Measurements from ENCODE around the gene GAP43. TPM values are rescaled to one million over a fixed set of nuclear protein-coding genes. Genes with fewer than 3 reads are reported as not detected.

GAP43 gene
- total RNA-seq, 6 experiments from 2014 or later = 0.09 TPM; not detected in 5

- H3K27ac Mint-ChIP-seq = no peak overlapping the region
- no peak overlapping the region for H3K4me3 Mint-ChIP-seq
- no peak for TF ChIP-seq CTCF (IDR thresholded peaks at IDR 0.05)
- no peak for DNase-seq
- no peaks in the 10 kb centered on the region for H3K36me3 Mint-ChIP-seq (ENCODE audit: low read depth)
- peaks cover 2% of the 10 kb centered on the region; the same call in 1 of the 2 replicates for H3K27me3 Mint-ChIP-seq (ENCODE audit: insufficient read depth)
- H3K4me1 Mint-ChIP-seq (ENCODE audit: low read depth) = peaks cover 8% of the 10 kb centered on the region
- no peaks in the 10 kb centered on the region for H3K9me3 Mint-ChIP-seq
Observed at GRCh38 chr3:115581362-115582135, 41.8 kb upstream of the GAP43 start.

DNA sequence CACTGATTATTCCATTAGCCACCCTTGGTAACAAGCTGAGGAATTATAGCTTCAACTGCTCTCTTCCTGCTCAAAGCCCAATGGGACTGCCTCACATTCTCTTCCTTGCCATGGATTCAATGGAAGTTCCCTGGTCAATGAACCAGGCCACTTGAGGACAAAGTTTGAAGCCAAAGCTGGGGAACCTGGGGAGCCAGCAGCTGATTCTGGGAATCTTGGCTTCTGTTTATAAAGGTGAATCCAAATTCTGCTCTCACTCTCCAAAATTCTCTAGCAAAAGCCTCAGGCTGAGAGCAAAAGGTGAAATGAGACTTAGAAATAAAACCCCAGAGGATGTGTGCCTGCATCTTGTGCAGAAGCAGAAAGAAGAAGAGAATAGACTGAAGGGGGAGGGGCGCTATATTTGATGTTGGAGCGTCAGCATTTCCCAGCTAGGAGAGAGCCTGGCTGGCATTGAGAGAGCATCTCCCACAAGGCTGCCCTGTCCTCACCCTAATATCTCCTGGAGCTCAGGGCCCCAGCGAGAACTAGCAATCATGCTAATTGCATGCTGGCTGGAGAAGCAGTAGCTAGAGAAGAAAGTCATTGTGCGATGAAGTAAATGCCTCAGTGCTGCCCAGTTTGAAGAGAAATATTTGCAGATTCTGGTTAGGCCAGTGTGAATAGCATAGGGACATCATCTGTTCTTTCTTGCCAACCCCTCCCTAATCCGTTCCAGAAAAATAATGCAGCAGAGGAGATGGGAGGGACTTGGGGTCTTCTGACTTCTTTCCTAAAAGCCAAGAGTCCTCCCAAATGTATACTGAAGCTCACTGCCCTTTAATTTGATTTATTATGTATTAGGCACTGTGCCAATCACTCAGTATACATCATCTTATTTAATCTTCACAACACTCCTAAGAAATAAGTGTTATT lies 34.9 kb upstream of the GAP43 start:
- TF ChIP-seq CTCF (IDR thresholded peaks at IDR 0.05) = no peak
- no peaks in the 10 kb centered on the region for H3K36me3 Mint-ChIP-seq (ENCODE audit: low read depth)
- no peak overlapping the region for H3K27ac Mint-ChIP-seq
- H3K4me3 Mint-ChIP-seq = no peak overlapping the region
- peaks cover 5% of the 10 kb centered on the region; the same call in 1 of the 2 replicates for H3K27me3 Mint-ChIP-seq (ENCODE audit: insufficient read depth)
- no peaks in the 10 kb centered on the region for H3K4me1 Mint-ChIP-seq (ENCODE audit: low read depth)
- no peak for DNase-seq
- no peaks in the 10 kb centered on the region for H3K9me3 Mint-ChIP-seq

GRCh38 chr3:115590873-115591272 lies 32.4 kb upstream of the GAP43 start:
- no peak for TF ChIP-seq CTCF (IDR thresholded peaks at IDR 0.05)
- Mint-ChIP-seq H3K4me1 (ENCODE audit: low read depth) (no peaks in the 10 kb centered on the region), H3K27me3 (ENCODE audit: insufficient read depth) (peaks cover 5% of the 10 kb centered on the region; the same call in 1 of the 2 replicates), H3K9me3 (peaks cover 5% of the 10 kb centered on the region; the same call in 1 of the 2 replicates), H3K4me3 (no peak overlapping the region), H3K36me3 (ENCODE audit: low read depth) (no peaks in the 10 kb centered on the region), H3K27ac (no peak overlapping the region)
- no peak for DNase-seq

GRCh38 chr3:115595611-115596275 lies 27.6 kb upstream of the GAP43 start:
- no peaks in the 10 kb centered on the region for H3K36me3 Mint-ChIP-seq (ENCODE audit: low read depth)
- H3K27ac Mint-ChIP-seq = no peak overlapping the region
- no peak for TF ChIP-seq CTCF (IDR thresholded peaks at IDR 0.05)
- H3K4me3 Mint-ChIP-seq = no peak overlapping the region
- no peak for DNase-seq
- H3K27me3 Mint-ChIP-seq (ENCODE audit: insufficient read depth) = no peaks in the 10 kb centered on the region
- no peaks in the 10 kb centered on the region for H3K4me1 Mint-ChIP-seq (ENCODE audit: low read depth)
- peaks cover 5% of the 10 kb centered on the region for H3K9me3 Mint-ChIP-seq

- TF ChIP-seq CTCF (IDR thresholded peaks at IDR 0.05) = no peak
- Mint-ChIP-seq H3K27me3 (ENCODE audit: insufficient read depth) (no peaks in the 10 kb centered on the region), H3K4me1 (ENCODE audit: low read depth) (no peaks in the 10 kb centered on the region), H3K36me3 (ENCODE audit: low read depth) (no peaks in the 10 kb centered on the region), H3K27ac (no peak overlapping the region), H3K4me3 (no peak overlapping the region), H3K9me3 (peaks cover 5% of the 10 kb centered on the region)
- DNase-seq = no peak
Observed at GRCh38 chr3:115598216-115598615, 25.1 kb upstream of the GAP43 start.
